HEK293 (cell line): Measurements from ENCODE around the gene DCBLD2.

Experiments
- BCL11A ChIP-seq: fragments of 450-650 bp; formaldehyde crosslinking; IDR thresholded peaks from 2 replicates; pipeline ENCODE4 v1.5.1; 2016; ENCODE audit warnings: low read depth, missing biosample characterization, missing genetic modification characterization
- GLIS2 ChIP-seq: fragments of 450-650 bp; formaldehyde crosslinking; IDR thresholded peaks from 2 replicates; pipeline ENCODE4 v1.5.1; 2016; ENCODE audit warnings: missing biosample characterization, missing genetic modification characterization
- HOXD13 ChIP-seq: sonication (generic); formaldehyde crosslinking; IDR thresholded peaks from 2 replicates; pipeline ENCODE4 v1.8.0; 2022; ENCODE audit warnings: missing genetic modification reagents, borderline replicate concordance
- TRIM28 ChIP-seq: IDR thresholded peaks from 2 replicates; pipeline ENCODE4 v1.6.1; 2011; ENCODE audit warnings: low read length, control low read depth, borderline replicate concordance
- WT1 ChIP-seq: fragments of 450-650 bp; formaldehyde crosslinking; IDR thresholded peaks from 2 replicates; pipeline ENCODE4 v1.5.1; 2016; ENCODE audit warnings: missing biosample characterization, missing genetic modification characterization
- ZBTB21 ChIP-seq: fragments of 450-650 bp; formaldehyde crosslinking; IDR thresholded peaks from 2 replicates; pipeline ENCODE4 v1.5.1; 2017; ENCODE audit warnings: missing biosample characterization, missing genetic modification characterization
- ZBTB7A ChIP-seq: fragments of 450-650 bp; formaldehyde crosslinking; IDR thresholded peaks from 2 replicates; pipeline ENCODE4 v1.5.1; 2016; ENCODE audit warnings: low read depth, missing biosample characterization, missing genetic modification characterization
- ZNF274 ChIP-seq, 2 experiments: fragments of 200-500 bp in 1 of 2; fragments of 450-650 bp in 1 of 2; sonication (Bioruptor generic) in 1 of 2; formaldehyde crosslinking in 1 of 2; IDR thresholded peaks; 2 replicates each; pipeline versions ENCODE4 v1.5.1 to v1.6.1; 2014 to 2016; ENCODE audit warnings: borderline replicate concordance in 1 of 2, inconsistent platforms in 1 of 2, low read length in 1 of 2, missing biosample characterization in 1 of 2, missing genetic modification characterization in 1 of 2
- ZNF664 ChIP-seq: fragments of 450-650 bp; formaldehyde crosslinking; IDR thresholded peaks from 2 replicates; pipeline ENCODE4 v1.5.1; 2016; ENCODE audit warnings: missing biosample characterization, missing genetic modification characterization
- ZNF830 ChIP-seq: fragments of 450-650 bp; IDR thresholded peaks from 2 replicates; pipeline ENCODE4 v1.5.0; 2018; ENCODE audit warnings: missing biosample characterization, missing genetic modification characterization, low read depth, mild to moderate bottlenecking, moderate library complexity
- TF ChIP-seq, protein P1 (sequence below): fragments of 450-650 bp; formaldehyde crosslinking; IDR thresholded peaks from 2 replicates; pipeline ENCODE4 v1.5.1; 2016; ENCODE audit warnings: missing biosample characterization, missing genetic modification characterization
- TF ChIP-seq, protein P2 (sequence below): fragments of 450-650 bp; formaldehyde crosslinking; IDR thresholded peaks from 2 replicates; pipeline ENCODE4 v1.5.1; 2016; ENCODE audit warnings: missing biosample characterization, missing genetic modification characterization, low read depth
- TF ChIP-seq, protein P3 (sequence below): fragments of 450-650 bp; formaldehyde crosslinking; conservative IDR thresholded peaks from 2 replicates; pipeline ENCODE4 v1.5.1; 2016; ENCODE audit warnings: low read depth, missing biosample characterization, missing genetic modification characterization

DNA sequence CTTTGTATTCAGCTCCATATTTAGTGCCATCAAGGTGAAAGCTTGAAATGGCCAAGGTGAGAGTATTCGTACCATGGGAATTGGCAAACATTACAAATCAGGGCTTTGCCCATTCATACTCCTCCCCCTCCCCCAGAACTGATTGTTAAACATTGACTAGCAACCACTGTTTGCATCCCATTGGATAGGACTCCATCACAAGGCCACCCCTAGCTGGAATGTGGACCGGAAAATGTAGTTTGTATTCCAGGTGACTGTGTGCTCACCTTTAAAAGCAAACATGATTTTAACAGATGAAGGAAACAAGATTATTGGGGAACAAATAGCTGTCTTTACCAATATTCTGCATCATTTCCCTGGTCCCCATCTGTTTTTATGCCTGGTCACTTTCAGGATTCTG, 124.2 kb downstream of the DCBLD2 start:
- TF ChIP-seq, protein P1, sequence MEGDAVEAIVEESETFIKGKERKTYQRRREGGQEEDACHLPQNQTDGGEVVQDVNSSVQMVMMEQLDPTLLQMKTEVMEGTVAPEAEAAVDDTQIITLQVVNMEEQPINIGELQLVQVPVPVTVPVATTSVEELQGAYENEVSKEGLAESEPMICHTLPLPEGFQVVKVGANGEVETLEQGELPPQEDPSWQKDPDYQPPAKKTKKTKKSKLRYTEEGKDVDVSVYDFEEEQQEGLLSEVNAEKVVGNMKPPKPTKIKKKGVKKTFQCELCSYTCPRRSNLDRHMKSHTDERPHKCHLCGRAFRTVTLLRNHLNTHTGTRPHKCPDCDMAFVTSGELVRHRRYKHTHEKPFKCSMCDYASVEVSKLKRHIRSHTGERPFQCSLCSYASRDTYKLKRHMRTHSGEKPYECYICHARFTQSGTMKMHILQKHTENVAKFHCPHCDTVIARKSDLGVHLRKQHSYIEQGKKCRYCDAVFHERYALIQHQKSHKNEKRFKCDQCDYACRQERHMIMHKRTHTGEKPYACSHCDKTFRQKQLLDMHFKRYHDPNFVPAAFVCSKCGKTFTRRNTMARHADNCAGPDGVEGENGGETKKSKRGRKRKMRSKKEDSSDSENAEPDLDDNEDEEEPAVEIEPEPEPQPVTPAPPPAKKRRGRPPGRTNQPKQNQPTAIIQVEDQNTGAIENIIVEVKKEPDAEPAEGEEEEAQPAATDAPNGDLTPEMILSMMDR (tag by site-specific recombination), result no peak
- TF ChIP-seq WT1 (tag by site-specific recombination) (no peak), ZNF664 (tag by site-specific recombination) (no peak), BCL11A (tag by site-specific recombination) (no peak), TRIM28 (no peak), HOXD13 (CRISPR knock-in tag) (no peak), ZNF274 (IDR thresholded peaks at IDR 0.05; ENCODE audit: low read length) (no peak), ZNF274 (tag by site-specific recombination; IDR thresholded peaks at IDR 0.05; ENCODE audit: borderline replicate concordance) (no peak), ZBTB7A (tag by site-specific recombination) (no peak), ZBTB21 (tag by site-specific recombination) (no peak), ZNF830 (no peak), GLIS2 (no peak)
- TF ChIP-seq, protein P2, sequence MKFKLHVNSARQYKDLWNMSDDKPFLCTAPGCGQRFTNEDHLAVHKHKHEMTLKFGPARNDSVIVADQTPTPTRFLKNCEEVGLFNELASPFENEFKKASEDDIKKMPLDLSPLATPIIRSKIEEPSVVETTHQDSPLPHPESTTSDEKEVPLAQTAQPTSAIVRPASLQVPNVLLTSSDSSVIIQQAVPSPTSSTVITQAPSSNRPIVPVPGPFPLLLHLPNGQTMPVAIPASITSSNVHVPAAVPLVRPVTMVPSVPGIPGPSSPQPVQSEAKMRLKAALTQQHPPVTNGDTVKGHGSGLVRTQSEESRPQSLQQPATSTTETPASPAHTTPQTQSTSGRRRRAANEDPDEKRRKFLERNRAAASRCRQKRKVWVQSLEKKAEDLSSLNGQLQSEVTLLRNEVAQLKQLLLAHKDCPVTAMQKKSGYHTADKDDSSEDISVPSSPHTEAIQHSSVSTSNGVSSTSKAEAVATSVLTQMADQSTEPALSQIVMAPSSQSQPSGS (tag by site-specific recombination), result no peak
- TF ChIP-seq, protein P3, sequence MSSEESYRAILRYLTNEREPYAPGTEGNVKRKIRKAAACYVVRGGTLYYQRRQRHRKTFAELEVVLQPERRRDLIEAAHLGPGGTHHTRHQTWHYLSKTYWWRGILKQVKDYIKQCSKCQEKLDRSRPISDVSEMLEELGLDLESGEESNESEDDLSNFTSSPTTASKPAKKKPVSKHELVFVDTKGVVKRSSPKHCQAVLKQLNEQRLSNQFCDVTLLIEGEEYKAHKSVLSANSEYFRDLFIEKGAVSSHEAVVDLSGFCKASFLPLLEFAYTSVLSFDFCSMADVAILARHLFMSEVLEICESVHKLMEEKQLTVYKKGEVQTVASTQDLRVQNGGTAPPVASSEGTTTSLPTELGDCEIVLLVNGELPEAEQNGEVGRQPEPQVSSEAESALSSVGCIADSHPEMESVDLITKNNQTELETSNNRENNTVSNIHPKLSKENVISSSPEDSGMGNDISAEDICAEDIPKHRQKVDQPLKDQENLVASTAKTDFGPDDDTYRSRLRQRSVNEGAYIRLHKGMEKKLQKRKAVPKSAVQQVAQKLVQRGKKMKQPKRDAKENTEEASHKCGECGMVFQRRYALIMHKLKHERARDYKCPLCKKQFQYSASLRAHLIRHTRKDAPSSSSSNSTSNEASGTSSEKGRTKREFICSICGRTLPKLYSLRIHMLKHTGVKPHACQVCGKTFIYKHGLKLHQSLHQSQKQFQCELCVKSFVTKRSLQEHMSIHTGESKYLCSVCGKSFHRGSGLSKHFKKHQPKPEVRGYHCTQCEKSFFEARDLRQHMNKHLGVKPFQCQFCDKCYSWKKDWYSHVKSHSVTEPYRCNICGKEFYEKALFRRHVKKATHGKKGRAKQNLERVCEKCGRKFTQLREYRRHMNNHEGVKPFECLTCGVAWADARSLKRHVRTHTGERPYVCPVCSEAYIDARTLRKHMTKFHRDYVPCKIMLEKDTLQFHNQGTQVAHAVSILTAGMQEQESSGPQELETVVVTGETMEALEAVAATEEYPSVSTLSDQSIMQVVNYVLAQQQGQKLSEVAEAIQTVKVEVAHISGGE (tag by site-specific recombination), result no peak
